Measurements from ENCODE around the gene NAIF1.
A peak's percentile ranks its signal among the peaks of the same experiment; 100 is the strongest.
"Not testable (repeated sequence)": the region's sequence is repeated elsewhere in the genome, so short reads cannot be mapped to it uniquely, and the experiment has no call there.

Gene NAIF1

DNA sequence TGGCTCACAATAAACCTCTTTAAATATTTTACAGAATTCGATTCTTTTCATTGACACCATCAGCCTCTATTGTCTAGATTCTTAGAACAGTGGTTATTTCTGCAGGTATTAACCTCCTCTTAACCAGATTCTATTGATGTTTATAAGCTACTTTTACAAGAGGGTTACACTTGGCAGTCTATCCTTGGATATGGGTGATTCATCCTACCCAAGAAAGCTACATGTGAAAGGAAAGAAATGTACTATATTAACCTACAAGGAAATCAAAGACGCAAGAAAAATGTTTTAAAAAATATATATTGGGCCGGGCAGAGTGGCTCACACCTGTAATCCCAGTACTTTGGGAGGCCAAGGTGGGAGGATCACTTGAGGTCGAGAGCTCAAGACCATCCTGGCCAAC is 17.6 kb upstream of the NAIF1 start:
- DNase-seq, result no peak

DNA sequence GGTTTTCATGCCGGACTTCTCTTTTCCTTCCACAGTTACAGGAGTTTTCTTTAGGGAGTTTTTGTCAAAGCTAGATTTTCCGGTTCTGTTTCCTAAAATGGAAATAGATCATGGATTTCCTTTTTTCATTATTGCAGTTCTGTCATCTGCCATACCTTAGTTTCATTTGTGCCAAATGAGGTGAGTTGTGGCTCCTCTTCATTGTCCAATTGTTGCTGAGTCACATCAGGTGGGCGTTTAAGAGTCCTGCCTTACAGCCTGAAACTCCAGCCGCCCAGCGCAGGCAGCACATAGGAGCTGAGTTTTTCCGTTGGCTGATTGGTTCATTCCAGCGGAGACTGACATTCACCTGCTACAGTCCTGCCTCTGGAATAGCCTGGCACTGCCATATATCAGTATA is 15.0 kb upstream of the NAIF1 start:
- no peak for DNase-seq

DNA sequence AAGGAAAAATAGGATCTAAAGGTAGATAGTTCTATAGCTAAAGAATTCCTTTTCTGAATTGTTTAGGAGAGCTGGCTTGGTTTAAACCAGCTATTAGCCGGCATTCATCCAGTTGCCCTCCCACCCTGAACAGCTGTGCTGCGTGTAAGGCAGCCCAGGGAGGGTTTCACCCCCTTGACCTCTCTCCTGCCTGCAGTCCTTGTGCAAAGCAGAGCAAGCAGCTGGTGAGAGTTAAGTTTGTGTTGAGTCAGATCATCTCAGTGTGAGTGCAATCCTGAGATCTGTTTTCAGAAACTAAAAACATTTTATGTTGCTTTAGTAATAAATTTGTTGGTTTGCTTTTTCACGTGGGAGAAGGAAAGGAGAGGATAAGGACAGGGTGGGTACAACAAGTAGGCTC is 13.9 kb upstream of the NAIF1 start:
- DNase-seq, result peak; percentile 53

DNA sequence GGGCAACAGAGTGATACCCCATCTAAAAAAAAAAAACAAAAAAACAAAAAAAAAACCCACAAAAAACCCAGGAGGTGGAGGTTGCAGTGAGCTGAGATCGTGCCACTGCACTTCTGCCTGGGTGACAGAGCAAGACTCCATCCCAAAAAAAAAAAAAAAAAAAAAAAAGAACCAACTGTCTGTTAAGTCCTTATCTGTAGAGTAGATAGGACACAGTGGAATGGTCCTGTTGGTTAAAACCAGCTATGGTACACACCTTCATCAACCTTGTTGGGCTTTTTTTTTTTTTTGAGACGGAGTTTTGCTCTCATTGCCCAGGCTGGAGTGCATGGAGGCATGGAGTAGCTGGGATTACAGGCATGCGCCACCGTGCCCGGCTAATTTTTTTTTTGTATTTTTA is 13.1 kb upstream of the NAIF1 start:
- no peak for DNase-seq

DNA sequence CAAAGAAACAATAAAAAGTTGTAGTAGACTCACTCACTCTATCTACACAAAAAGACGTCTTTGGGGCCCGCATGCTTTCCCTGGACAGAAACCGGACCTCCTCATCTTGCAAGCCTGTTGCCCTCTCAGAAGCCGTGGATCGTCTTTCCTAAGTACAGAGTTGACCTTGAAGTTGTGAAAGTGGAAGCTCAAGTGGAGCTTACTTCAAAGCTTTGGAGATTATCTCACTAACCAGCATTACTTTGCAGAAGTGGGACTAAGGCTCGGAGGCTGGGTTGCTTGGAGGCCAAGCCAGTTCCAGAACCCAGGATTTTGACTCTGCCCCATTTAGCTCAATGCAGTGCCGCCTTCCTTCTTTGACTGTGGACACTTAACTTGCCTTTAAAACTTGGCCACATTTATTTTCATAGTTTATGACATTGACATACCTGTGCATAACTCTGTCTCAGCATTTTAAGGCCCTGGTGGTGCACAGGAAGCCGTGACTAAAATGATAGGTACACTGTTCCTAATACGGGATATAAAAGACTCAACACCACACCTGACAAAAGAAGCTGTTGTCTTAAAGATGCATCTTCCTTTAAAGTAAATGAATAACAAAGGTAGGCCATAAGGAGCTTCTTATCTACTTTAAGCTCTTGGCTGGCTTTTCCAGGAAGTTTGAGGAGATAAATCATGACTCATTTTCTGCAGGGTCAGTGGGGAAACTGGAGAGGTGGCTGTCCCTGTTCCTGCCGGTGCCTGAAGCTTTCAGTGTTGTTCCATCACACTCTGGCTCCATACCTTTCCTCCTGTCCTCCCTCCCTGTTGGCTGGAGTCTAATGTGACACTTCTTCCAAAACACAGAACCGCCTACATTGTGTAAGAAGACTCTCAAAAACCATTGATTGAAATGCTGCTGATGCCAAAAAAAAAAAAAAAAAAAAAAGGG is 11.6 kb upstream of the NAIF1 start:
- no peak for DNase-seq

DNA sequence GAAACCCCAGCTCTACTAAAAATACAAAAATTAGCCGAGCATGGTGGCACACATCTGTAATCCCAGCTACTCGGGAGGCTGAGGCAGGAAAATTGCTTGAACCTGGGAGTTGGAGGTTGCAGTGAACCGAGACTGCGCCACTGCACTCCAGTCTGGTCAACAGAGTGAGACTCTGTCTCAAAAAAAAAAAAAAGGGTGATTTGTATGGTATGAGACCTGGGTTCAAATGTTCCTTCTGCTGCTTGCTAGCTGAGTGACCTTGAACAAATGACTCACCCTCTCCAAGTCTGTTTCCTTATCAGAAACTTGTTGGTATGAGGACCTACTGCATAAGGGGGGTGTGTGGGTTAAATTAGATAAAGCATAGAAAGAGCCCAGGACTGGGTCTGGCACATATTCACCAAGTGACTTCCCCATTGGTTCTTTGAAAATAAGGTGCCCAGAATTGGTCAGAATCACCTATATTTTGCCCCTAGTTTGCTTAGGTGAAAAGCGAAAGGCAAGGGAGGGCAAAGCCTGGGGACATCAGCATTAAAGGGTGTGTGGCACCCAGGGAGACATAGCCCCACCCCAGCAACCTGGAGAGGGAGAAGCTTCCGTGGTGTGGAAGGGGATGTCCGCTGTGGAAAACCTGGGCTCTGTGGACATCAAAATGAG is 10.9 kb upstream of the NAIF1 start:
- DNase-seq, result no peak

DNA sequence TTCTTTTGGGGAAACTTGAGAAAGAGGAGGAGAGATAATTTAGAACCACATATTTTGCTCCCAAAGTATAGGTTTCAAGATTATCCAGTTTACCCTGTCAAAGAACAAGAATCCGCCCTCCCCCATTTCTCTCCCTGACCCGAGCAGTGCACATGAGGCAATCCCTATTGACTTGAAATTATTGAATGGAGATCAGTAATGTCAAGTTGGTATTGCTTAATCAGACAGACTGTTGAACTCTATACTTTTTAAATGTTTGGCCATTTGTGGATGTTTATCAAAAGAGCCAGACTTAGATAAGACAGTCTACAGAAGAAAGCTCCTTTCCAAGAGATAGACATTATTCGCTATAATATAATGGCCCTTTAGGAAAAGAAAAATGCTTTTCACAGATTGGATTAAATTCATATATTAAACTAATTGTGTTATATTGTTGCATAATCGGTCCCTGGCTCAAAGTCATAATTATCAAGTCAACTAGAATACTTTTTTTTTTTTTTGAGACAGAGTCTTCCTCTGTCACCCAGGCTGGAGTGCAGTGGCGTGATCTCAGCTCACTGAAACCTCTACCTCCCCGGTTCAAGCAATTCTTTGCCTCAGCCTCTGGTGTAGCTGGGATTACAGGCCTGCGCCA is 6.2 kb upstream of the NAIF1 start:
- DNase-seq, result no peak

DNA sequence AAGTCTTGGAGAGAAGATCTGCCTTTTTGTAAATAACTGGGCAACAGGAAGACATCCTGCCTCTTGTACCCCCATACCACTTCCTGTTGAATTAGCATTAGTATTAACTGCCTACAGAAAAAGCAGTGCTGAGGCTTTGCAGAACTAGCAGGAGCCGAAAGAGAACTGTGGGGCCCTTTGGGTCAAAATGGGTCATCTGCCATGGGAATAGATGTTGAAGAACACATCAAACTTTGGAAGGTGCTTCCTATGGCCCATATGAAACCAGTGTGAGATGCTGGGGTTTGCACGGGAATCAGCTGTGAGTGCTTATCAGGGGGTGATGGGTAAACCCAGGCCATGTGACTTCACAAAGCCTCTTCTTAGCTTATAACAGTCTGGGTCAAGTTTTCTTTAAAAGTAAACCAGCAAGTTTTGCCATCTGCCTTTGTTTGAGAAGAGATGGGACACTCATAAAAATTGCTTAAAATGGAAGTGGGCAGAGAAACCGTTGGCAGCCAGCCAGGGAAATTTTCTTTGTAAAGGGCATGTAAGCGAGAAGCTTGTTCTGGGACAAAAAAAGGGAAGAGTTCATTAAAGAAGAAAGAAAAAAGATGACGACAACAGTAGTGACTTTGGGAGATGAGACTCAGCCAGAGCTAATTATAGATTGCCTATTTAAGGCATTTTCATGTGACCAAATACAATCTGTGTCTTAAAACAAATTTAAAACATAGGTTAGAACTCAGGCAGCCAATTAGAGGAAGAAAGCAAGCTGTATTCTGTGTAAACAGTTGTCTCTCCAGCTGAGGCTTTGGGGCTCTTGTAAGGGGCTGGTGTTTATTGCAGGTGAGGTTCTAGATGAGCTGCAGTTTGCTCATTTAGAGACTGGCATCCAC is 5.3 kb upstream of the NAIF1 start:
- DNase-seq, result peak; percentile 52

DNA sequence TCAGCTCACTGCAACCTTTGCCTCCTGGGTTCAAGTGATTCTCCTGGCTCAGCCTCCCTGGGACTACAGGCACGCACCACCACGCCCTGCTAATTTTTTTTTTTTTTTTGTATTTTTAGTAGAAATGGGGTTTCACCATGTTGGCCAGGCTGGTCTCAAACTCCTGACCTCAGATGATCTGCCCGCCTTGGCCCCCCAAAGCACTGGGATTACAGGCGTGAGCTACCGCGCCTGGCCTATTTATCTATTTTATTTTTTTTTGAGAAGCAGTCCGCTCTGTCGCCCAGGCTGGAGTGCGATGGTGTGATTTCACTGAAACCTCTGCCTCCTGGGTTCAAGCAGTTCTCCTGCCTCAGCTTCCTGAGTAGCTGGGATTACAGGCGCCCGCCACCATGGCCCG is 4.4 kb upstream of the NAIF1 start:
- DNase-seq, result not testable (repeated sequence)

DNA sequence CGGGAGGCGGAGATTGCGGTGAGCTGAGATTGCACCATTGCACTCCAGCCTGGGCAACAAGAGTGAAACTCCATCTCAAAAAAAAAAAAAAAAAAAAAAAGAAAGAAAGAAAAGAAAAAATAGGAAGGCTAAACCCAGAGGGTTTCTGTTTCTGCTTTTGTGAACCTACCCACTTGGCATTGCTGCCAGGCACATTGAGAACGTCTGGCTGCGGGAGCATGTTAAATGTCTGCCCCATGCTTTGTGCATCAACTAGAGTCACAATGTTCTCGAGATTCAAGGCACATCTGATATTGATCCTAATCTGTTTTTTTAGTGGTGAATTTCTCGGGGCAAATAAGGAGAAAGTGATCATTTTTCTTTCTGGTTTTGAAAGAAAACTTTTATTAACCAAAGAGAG is 3.8 kb upstream of the NAIF1 start:
- DNase-seq, result no peak

DNA sequence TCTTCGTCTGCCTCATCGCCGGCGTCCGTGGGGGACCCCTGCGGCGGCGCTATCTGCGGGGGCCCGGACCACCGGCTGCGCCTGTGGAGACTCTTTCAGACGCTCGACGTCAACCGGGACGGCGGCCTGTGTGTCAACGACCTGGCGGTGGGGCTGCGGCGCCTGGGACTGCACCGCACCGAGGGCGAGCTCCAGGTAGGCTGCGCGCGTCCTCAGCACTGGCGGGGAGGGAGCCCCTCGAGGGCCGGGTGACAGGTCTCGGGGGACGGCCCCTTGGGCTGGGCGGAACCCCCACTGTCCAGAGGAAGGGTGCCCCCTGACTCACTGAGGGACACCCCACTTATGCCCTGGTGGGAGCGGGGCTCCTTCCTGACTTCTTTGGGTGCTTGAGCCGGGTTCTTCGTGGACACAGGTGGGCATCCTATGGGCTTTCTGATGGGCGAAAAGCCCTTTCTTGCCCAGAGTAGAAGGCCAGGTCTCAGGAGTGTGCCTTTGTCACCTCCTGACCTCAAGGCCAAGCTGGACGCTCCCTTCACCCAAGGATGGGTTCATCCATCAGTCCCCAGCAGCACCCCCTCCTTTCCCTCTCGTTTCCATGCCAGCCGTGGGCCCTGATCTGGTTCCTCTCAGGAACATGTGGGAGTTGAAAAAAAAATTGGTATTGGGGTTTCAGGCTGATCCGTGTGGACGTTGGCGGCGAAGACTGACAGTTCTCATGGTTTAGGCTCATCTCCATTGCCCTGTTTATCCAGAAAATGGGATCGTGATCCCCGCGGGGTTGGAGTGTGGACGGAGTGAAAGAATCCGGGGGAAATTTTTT is 1.5 kb upstream of the NAIF1 start:
- no peak for DNase-seq

DNA sequence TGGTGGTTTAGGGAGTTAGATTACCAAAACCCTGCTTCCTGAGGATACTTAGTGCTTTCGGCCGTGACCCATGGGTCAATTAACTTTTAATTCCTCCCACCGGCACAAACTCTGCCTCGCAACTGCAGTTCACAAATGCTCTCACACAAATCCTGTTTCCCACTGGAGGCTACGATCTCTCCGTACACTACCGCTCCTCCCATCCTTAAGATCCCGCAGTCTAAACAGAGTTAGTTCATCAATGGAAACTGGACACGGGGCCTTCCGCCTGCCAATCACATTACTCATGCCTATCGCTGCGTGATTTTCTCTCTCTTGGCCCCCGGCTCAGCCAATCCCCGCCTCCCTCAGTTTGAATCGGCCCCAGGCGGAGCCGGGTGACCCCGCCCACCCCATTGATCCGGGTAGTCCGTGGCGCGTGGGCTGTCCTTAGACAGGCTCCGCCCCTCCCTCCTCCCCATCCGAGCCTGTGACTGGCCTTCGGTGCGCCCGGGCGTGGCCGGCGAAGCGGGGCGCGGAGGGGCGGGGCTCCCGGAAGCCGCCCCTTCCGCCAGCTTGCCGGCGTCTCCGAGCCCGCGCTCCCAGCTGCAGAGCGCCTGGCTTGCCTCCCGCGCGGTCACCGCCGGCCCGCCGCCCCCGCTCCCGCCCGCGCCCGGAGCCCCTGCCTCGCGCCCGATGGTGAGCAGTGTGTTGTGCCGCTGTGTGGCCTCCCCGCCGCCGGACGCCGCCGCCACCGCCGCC is 695 bp upstream of the NAIF1 start, which contains the start of gene SLC25A25:
Gene SLC25A25, plus strand, starts transcription at position 588 of the 741 bp plus-strand sequence. Its CDS starts 88 bp downstream, at position 676.
- peak; percentile 98 for DNase-seq

DNA sequence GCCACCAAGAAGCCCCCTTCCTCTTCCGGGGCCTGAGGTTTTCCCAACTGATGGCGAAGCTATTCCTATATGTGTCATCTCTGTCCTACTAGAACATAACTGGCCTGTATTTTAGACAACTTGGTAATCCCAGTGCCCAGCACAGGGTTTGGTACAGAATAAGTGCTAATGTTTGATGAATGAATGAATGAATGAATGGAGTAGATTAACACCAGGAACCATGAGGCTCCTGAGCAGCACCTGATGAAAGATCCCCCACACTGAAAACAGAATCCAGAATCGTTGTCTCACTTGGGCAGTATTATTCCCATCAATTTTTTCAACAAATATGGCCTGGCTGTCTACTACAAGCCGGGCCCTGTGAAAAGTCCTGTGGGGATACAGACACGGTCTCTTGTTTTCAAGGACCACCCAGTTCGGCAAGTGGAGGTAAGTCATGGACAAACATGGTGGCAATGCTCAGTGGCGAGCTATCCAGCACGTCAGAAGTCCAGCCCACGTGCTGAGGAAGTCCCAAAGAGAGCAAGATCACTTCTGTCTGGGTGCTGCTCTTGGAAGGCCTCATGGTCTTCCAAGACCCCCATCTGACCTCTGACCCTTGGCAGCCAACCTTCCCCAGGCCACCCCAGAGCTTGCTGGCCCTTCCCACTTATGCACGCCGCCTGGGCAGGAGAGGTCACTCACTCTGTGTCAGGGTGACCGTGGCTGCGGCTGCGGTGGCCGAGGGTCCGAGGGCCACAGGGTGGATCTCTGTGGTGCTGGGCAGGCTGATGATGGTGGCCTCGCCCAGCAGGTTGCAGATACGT is 1.0 kb downstream of the NAIF1 start:
- no peak for DNase-seq

DNA sequence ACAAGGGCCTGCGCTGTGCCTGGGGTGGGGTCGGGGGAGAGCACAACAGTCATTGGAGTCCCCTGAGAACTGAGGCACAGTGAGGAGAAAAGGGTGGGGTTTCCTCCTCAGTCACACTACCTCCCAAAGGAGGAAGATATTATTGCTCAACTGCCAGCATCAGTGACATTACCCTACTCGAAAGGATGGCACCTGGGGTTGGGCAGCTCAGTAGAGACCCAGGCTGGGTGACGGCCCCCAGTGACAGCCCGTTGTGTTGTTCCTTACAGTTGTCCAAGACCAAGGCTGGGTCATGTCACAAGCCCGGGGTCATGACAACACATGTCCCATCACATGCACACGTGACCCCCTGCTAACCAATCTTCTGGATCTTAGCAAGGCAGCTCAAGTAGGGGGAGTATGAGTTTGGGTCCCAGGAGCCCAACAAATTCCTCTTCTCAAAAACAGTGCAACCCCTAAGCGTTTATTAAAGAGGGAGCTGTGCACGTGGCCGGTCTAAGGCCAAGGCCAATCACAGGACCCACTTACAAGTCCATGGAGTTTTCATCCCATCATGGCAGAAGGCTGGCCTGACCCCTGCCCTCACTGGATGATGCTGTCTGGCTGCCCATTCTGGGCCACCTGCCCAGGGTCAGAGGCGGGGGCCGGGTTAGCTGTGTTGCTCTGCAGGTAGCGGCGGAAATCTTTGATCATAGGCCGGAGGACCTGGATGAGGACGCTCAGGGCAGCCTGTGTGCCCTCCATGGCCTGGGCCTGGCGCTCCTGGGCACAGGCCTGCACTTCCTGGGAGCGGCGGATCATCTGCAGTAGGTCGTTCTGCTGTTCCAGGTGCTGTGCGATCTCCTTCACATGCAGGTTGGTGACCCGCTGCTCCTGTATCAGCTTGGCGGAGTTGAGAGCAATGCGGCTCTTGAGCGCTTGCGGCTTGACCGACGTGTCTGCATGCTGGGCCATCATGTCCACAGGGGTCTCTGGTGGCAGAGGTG is 4.0 kb downstream of the NAIF1 start:
- no peak for DNase-seq

DNA sequence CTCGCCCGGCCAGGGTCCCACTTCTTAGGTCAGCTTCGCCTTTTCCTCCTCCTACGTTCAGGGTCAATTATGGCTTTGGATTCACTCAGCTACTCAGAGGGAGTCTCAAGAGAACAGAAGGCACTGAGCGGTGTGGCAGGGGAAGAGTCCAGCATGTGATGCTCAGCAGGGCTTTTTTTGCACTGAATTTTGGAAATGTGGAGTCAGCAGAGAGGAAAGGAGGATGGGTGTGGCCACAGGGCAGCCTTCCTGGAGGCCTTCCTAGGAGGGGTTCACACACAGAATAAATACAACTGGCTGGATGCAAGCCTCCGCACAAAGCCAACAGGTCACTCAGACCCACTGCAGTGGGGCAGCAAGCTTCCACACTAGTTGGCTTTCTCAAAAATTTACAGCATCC is 4.8 kb downstream of the NAIF1 start:
- no peak for DNase-seq

DNA sequence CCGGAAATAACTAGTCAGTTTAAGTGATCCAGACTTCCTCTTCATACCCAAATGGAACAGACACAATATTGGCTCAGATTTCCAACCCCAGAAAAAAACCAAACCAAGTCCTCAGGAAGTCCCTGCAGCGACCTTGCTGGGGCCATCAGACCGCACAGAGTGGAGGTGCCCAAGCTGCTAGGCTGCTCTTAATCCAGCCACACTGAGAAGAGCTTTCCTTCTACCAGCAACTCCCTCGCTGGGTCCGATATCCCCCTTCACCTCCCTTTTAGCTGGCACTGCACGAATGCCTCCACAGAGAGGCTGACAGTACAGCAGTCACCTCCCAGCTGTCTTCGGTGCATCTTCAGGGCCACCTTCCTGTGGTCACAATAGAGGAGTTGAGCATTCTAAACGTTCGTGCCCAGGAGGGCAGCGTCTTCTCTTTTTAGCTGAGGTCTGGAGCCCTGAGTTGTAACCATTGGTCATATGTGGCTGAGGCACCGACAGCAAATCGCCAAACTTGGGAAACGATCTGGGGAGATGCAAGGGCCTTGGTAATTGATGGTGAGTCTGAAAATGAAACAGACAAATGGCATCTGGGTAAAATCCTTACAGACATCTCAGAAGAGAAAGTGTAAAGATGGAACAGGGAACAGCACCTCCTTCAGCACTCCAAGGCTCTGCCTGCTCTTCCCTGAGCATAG is 5.7 kb downstream of the NAIF1 start:
- DNase-seq, result no peak

DNA sequence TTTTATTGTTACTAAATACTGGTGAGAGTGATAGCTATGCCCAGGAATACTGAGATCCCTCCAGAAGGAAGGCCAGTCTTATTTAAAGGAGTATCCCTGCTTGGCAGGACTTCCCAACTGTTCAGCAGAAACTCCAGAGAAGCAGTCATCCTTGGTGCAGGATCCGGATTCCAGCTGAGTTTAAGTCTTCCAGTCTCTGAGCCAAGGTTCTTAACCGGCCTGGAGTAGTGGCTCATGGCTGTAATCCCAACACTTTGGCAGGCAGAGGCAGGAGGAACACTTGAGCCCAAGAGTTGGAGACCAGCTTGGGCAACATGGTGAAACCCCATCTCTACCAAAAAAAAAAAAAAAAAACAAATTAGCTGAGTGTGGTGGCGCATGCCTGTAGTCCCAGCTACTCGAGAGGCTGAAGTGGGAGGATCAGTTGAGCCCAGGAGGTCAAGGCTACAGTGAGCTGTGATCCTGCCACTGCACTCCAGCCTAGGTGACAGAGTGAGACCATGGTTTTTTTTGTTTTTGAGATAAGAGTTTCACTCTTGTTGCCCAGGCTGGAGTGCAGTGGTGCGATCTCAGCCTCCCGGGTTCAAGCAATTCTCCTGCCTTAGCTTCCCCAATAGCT is 7.6 kb downstream of the NAIF1 start:
- no peak for DNase-seq

Measured in amniotic stem cell (primary cell).